DND-41 (cell line): ENCODE results near the gene TUBGCP5.

Experiments used
- CTCF ChIP-seq: IDR thresholded peaks from 2 replicates; pipeline ENCODE4 v1.5.1; 2012; ENCODE audit warnings: borderline replicate concordance, low read length, moderate library complexity, mild to moderate bottlenecking; ENCODE audit not compliant: poor library complexity, severe bottlenecking; ENCODE audit errors: extremely low read depth
- EZH2 ChIP-seq: IDR thresholded peaks from 3 replicates; pipeline ENCODE4 v1.6.1; 2012; ENCODE audit warnings: borderline replicate concordance, low read depth, mild to moderate bottlenecking, moderate library complexity, low read length, inconsistent platforms; ENCODE audit not compliant: severe bottlenecking

DNA sequence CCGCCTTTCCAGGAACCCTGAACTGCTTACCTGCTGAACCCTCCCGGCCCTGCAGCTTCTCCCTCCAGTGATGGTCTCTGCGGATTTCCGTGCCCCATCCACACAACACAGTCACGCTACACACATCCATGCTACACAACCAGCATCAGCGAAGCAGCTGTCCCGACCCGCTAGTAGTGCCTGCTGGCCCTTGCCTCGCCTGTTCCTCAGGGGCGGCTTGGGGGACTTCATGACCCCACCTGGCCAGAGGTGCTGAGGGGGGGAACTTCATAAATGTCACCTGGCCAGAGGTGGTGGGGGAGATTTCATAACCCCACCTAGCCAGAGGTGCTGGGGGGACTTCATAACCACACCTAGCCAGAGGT, 530 bp upstream of the TUBGCP5 start:
- TF ChIP-seq CTCF (no peak), EZH2 (no peak)
